Suppressor macrophage treated with lipopolysaccharide for 4 hours (primary cell): ENCODE data around the gene FNDC3B.

Source experiments
- DNase-seq: peaks from one replicate; pipeline ENCODE4 v3.0.0-alpha.2; 2020

The FNDC3B gene

GRCh38 chr3:172033396-172033795 is 6.0 kb upstream of the FNDC3B start:
- DNase-seq = no peak

- DNase-seq = peak; percentile 28
These were observed 4.3 kb upstream of the FNDC3B start for GRCh38 chr3:172034786-172035685.

- DNase-seq = no peak
These were observed 2.7 kb upstream of the FNDC3B start for GRCh38 chr3:172036541-172037215.

GRCh38 chr3:172038798-172039435 is 461 bp upstream of the FNDC3B start:
- DNase-seq = no peak

- DNase-seq = peak; percentile 85
These were observed 951 bp downstream of the FNDC3B start for GRCh38 chr3:172040078-172040980.

- peak; percentile 43 for DNase-seq
These were observed 1.9 kb downstream of the FNDC3B start for GRCh38 chr3:172040981-172041963.

- no peak for DNase-seq
These were observed 2.8 kb downstream of the FNDC3B start for GRCh38 chr3:172042136-172042662.

- peak; percentile 58 for DNase-seq
These were observed 3.3 kb downstream of the FNDC3B start for GRCh38 chr3:172042663-172043179.

GRCh38 chr3:172043233-172043632 is 3.9 kb downstream of the FNDC3B start:
- DNase-seq = no peak

- no peak for DNase-seq
These were observed 4.4 kb downstream of the FNDC3B start for GRCh38 chr3:172043766-172044165.

GRCh38 chr3:172044833-172045585 is 5.6 kb downstream of the FNDC3B start:
- no peak for DNase-seq

GRCh38 chr3:172046268-172046915 is 7.0 kb downstream of the FNDC3B start:
- DNase-seq = peak; percentile 33

- no peak for DNase-seq
These were observed 8.3 kb downstream of the FNDC3B start for GRCh38 chr3:172047567-172048115.

- no peak for DNase-seq
These were observed 9.2 kb downstream of the FNDC3B start for GRCh38 chr3:172048599-172048998.

GRCh38 chr3:172051310-172051956 is 12.1 kb downstream of the FNDC3B start:
- no peak for DNase-seq

GRCh38 chr3:172051957-172052354 is 12.6 kb downstream of the FNDC3B start:
- DNase-seq = no peak

- no peak for DNase-seq
These were observed 13.0 kb downstream of the FNDC3B start for GRCh38 chr3:172052405-172052804.

- DNase-seq = no peak
These were observed 14.9 kb downstream of the FNDC3B start for GRCh38 chr3:172054115-172054764.
